T1000 (cell line): ENCODE results near the gene POM121L12.

Experiments
- DNase-seq: peaks from one replicate; lab custom pipeline; 2025; ENCODE audit warnings: mixed read lengths; lab: John Stamatoyannopoulos, UW

Gene POM121L12

GRCh38 chr7:53035499-53036412 lies at the start of gene POM121L12:
Gene POM121L12 (plus strand): TSS chr7:53035633. CDS start chr7:53035672, 39 bp downstream.
- DNase-seq: no peak

DNA sequence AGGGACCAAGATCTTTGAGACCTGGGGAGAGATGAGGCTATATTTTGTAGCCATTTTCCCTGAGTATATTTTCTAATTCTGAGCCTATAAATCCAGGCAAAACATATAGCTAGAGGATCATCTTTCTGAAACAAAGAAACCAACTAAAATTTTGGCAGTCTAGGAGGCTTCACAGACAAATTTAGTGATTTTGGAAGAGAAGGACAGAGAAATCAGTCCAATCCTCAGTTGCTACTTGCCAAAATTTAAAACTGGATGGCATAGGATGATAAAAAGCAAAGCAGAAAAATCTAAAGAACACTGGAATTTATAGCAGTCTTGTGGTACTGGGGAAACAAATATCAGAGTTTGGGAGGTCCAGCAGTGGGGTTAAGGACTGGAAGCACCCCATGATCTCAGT lies 43.4 kb upstream of the POM121L12 start:
- no peak for DNase-seq

DNA sequence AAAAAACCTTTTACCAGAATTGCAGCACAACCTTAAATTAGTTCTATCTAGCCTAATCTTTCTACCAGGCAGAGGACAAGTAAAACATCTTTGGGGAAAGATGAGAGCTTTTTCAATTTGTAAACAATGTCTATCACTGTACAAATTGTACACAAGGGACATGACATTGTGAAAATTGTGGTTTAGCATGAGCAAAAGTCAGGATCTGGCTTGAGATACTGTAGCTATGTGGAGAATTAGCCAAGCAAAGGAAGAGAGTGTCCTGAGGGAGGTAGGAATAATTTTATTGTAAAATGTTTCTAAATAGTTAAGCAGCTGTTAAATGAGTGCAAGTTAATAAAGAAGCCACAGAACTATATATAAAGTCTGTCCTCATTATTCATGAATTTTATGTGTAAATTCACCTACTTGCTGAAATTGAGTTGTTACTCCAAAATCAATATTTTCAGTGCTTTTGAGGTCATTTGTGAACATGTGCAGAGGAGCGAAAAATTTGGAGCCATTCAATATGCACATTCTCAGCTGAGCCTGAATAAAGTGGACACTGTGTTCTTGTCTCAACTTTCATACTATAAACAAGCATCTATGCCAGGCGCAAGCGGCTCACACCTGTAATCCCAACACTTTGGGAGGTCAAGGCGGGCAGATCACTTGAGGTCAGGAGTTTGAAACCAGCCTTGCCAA lies 42.8 kb upstream of the POM121L12 start:
- no peak for DNase-seq

GRCh38 chr7:52995676-52996075 lies 39.8 kb upstream of the POM121L12 start:
- no peak for DNase-seq

GRCh38 chr7:53001221-53001620 lies 34.2 kb upstream of the POM121L12 start:
- DNase-seq: no peak

GRCh38 chr7:53002389-53002788 lies 33.0 kb upstream of the POM121L12 start:
- DNase-seq: no peak

- DNase-seq: no peak
Observed at GRCh38 chr7:53003653-53004445, 31.6 kb upstream of the POM121L12 start.

GRCh38 chr7:53013925-53014324 lies 21.5 kb upstream of the POM121L12 start:
- no peak for DNase-seq

- DNase-seq: no peak
Observed at GRCh38 chr7:53015463-53015862, 20.0 kb upstream of the POM121L12 start.

DNA sequence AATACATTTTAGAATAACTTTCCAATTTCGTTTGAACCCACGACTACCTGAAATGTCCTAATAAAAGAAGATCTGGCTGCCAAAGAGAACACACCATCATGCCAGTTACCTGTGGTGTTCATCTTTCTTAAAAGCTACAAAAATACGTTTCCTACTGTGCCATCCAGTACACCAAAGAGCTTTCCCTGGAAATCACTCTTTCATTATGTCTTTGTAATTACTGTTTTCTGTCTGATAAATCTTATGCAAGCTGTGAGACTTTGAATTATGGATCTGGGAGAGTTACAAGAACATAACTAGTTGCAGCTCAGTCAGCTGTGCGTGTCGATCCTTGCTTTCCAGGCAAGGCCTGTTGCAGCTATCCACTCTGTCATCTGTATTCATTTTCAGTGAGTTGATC lies 12.5 kb upstream of the POM121L12 start:
- no peak for DNase-seq

DNA sequence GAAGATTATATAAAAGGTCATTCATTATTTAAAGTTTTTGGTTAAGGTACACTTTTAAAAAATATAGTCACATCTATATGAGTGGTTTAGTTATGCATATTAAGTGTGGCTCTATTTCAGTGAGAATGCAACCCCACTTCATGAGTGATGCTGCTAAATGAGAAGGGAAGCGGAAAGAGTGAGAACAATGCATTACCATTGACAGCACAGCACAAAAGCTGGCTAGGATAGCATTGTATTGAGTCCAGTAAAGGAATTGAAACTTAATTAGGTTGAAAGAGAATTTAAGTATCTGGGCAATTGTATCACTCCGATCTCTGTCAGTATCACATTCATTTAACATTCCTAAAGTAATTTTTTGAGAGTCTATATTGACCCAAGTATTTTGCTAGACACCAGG lies 13.2 kb downstream of the POM121L12 start:
- no peak for DNase-seq

GRCh38 chr7:53050433-53050832 lies 15.0 kb downstream of the POM121L12 start:
- no peak for DNase-seq

DNA sequence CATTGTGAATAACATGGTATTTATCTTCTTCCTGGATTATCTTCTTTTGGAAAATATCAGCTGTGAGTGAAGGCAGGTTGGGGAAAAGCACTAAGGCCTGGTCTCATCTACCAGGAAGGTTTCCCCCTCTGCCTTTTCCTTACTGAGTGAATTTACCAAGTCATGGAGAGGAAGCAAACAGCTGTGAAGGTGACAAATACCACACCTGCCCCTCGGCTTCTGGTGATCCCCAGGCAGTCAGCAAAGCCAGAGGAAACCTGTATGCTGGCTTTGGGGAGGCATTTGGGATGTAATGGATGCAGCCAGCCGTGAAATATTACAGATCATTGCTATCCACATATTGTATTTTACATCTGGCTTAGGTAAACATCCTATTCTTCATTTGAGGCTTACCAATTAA lies 24.2 kb downstream of the POM121L12 start:
- DNase-seq: no peak

DNA sequence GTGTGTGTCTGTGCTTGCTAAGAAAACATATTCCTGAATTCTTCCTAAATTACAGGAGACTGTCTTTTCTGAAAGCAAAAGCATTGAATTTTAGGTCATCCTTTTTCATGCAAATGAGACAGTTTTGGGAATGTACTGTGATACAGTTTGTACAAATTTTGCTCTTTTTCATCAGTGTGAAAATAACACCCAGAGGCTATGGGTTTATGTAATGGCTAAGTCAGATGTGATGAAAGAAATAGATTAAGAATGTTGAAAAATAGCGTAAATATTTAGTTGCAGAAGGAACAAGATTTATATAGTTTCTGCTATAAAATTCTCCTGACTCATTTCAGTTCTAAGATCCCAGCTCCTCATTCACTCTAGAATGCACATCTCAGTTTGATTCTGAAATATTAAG lies 24.6 kb downstream of the POM121L12 start:
- no peak for DNase-seq

DNA sequence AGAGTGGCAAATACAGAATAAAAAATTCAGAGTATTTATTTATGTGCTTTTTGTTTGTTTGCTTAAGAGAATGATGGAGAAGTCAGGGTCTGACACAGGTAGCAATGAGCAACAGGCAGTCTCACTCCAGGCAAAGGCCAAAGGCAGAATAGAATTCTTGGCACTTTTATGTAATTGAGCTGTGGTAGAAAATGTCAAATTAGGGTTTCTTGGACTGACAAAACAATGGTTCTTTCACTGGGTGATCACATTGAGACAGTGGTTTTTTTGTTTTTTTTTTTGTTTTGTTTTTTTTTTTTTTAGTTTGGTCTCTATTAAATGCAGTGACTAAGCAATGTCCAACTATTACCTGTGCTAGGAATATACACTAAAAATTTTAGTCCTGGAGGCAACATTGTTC lies 27.4 kb downstream of the POM121L12 start:
- DNase-seq: no peak

DNA sequence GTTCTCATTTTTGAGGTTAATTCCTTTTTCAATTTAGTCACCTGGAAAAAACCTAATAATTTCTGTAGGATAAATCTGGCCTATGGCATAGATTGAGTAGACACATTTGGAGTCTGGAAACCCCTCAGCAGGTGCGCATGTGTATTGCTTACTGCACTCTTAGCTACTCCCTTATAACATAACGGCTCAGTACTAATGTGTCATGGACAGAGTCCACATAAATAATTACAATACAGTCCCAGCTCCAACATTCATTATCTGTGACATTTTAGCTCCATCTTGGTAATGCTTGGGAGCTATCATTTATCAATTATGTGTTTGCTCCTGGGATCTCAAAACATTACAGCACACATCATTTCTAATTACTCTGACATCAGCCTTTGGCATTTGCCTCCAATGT lies 33.2 kb downstream of the POM121L12 start:
- DNase-seq: no peak

DNA sequence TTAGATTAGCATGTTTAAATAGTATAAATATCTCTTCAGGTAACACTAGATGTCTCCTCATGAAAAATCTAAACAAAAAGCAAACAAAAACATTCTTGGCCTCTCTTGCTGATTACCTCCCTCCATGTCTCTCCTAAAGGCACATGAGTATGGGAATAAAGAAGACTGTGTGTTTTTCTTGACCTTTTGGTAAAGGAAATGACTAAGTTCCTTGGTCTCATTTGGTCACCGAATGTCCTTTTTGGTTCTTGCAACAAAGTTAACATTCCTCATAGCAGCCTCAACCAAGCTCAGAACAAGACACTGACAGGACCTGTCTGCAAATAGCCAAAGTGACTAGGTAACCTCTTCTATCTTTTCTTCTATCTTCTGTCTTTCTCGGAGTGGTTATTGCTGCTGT lies 35.5 kb downstream of the POM121L12 start:
- no peak for DNase-seq
